ENCODE data around the gene RTRAF.
A peak's percentile ranks its signal among the peaks of the same experiment; 100 is the strongest.

Gene RTRAF

GRCh38 chr14:52021957-52022600 lies 32.7 kb downstream of the RTRAF start:
- no peak for FAIRE-seq

GRCh38 chr14:52023518-52023917 lies 34.2 kb downstream of the RTRAF start:
- FAIRE-seq = no peak

DNA sequence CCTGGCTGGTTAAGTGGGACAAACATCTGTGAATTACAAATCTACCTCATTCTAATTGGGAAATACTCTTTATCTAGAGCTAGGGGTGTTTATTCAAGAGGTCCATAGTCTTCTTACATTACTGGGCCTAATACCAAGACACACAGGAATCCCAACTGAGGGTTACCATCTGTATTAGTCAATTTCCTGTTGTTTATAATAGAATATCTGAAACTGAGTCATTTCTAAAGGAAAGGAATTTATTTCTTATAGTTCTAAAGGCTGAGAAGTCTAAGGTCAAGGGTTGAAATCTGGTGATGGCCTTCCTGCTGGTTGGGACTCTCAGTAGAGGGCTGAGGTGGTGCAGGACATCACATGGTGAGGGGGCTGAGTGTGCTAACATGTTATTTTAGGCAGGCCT lies 36.0 kb downstream of the RTRAF start:
- FAIRE-seq = no peak

DNA sequence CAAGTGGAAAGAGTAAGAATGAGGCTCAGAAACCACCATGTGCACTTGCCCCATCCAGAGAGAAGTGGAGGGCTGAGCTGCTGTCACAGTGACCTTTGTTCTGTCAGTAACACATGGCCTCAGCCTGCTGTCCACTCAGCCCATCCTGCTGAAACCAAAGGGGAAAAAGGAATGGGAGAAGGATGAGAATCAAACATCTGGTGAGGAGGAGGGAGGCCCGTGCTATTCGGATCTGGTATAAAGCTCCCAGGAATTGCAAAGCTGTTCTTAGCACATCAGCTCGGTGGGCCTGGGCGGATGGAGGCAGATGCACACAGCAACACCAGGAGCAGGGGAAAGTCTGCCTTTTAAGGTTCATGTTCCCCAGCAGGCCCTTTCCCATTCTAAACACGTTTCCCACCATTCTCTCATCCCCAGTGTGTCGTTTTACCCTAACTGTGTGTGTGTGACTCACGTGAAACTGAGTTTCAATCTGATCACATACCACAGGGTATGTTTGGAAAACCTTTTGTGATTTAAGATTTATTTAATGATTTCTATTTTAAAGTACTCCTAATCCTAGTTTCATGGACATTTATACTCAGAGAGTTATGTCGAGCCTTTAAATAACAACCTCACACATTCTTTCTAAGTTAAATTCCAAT lies 36.8 kb downstream of the RTRAF start:
- no peak for FAIRE-seq

GRCh38 chr14:52026901-52027300 lies 37.6 kb downstream of the RTRAF start:
- no peak for FAIRE-seq

- no peak for FAIRE-seq
Observed at GRCh38 chr14:52029881-52030280, 40.5 kb downstream of the RTRAF start.

DNA sequence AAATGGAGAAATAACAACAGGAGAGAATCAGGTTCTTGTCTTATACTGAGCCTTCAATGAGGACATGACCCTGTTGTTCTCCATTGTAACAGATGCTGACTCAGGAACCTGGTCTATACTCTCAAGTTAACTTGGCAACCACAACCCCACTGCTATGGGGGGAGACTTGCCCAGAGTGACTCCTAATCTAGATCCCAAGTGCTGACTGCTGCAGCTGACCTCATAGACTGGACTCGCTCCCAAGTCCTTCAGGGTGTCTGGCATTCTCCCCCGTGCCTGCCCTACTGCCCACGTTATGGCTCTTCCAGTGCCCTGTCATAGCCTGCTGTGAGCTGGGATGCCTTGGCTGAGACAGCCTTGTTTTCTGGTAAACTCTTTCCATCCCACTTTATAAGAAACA lies 42.4 kb downstream of the RTRAF start:
- FAIRE-seq = no peak

GRCh38 chr14:52032204-52032801 lies 43.0 kb downstream of the RTRAF start:
- FAIRE-seq = no peak

DNA sequence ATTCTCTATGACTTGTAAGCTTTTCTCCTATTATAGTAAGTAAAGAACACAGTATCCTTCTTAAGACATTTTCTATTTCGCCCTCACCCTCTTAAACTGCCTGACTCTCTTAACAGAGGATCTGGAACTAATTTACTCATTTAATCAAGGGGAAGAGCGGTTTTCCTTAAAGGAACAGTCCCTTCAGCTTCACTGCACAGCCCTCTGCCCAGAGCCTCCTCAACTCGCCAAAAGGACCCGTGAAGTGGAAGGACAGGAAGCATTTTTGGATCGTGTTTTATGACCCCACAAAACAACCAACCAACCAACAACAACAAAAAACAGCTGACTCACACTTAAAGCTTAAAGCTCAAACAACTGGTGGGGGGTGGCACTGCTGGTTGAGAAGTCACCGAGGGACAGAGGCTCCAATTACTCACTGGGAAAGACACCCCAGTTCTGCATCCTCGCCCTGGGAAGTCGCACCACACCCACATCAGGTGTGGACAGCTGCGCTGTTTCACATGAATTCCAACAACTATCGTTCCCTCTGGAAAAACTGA lies 43.8 kb downstream of the RTRAF start:
- FAIRE-seq = peak; percentile 70

DNA sequence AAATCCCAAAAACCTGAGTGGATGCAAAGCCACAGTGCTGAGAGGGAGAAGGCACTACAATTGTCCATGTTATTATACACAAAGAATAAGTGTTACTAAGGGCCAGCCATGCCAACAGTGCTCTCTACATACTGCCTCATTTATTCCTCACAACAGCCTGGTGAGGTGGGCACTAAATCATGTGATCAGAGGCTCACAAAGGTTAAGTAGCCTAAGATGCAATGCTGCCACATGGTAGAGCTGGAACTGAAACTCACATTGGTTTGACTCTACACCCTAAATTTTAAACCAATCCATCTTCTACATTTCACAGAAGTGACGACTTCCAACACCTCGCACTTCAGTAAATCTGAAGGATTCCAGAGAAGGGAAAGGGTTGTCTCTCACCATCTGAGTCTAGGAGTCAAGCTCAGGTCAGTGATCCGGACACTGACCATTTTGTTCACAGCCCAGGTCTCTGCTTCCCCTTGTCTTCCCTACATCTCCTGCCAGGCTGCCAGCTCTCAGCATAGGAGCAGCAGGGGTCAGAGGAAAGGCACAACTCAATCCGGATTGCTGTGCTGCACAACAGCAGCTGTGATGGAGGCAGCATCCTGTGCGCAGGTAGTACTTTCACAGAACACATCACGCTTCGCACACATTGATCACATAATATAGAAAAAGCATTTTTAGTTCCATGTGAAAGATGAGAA lies 49.9 kb downstream of the RTRAF start:
- no peak for FAIRE-seq

DNA sequence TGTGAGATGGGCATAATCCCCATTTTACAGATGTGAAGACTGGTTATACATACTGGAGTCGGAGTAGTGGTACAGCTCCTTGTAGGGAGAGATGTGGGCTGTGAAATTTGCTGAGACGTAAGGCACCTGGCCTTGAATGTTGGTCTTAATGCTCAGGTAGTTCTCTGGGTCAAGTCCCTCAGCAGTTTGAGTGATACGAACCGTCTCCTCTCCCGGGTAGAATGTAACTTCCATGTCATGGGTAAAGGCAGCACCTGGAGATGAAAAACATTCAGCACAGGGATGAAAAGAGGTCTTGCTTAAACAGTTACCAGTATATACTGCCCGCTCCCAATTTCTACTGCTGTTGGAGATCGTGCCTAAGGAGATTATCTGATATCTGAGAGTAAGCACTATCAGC lies 51.3 kb downstream of the RTRAF start:
- no peak for FAIRE-seq

DNA sequence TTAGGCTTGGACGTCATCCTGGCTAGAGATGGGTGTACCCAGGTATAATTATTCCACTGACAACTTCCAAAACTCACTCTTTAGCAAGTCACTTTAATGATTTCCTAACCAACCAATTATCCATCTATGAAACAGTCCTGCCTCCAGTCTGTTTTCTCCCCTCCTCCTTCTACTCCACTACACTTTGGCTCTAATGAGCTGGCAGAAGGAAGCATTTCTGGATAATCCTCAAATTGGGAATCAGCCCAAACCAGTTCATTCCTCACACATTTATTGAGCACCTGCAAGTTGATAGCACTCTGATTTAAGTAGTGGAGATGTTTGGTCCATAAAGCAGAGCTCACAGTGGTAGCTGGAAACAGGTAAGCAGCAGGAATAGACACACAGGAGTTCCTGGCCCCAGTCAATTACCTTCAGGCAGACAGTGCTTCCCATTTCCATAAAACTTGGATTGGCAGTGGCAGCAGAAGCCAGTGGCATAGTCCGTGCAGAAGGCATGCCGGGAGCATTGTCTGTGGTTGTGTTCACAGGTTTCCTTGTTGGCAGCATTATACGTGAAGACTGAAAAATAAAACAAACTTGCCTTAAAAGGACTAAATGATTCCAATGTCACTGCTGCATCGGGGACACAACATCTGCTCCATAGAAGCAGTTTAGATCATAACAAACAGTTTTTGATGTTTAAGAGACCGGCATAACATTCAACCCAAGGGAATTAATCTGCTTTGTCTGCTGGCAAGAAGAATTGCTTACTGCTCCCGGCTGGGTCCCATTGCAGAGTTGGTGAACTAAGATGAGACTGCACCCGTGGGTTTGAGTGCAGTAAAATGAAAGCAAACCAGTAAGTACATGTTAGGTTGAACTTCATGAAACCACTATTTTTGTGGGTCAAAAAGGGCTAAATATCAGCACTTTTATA lies 53.3 kb downstream of the RTRAF start:
- no peak for FAIRE-seq

DNA sequence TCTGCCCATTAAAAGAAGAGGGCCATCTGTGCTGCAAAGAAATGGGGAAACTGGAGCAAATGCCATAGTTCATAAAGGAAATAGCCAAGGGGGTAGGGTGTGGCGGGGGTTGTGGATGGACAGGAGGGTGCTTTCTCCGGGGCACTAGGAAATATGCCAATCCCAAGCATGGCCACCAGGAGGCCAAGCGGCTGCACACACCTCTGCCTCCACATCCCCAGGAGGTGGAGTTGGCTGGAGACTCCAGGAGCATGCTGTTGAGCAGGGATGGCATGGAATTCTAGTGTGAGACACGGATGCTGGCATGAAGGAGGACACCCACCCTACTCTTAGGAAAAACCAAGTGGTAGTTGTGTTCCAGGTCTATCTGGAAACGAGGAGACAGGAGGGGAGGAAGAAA lies 54.3 kb downstream of the RTRAF start:
- no peak for FAIRE-seq

GRCh38 chr14:52044791-52045522 lies 55.6 kb downstream of the RTRAF start:
- FAIRE-seq = no peak

DNA sequence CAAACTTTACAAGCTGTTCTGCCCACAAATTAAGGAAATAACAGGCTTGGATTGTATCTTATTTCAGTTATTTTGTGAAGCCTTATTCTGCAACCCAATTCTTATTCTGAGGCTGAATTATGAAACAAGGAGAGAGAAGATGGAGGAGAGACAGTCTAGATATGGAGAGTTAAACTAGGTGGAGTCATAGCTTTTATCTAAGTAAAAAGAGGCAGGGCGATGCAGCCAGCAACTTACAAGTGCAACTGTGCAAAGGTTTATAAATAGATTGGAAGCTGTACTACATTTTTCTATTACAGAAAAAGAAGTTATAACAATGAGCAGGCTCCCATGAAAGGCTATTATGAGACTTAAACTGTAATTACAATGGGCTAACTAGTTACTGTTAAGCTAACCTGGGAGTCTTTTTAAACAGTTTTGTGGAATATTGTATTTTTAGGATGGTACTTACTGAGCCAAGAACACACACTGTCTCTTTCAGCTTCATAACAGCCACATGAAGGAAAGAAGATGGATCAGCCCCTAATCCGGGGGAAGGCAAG lies 57.1 kb downstream of the RTRAF start:
- FAIRE-seq = no peak

GRCh38 chr14:52048116-52048515 lies 58.8 kb downstream of the RTRAF start:
- no peak for FAIRE-seq

- FAIRE-seq = no peak
Observed at GRCh38 chr14:52048641-52049204, 59.4 kb downstream of the RTRAF start.

- no peak for FAIRE-seq
Observed at GRCh38 chr14:52049271-52049670, 59.9 kb downstream of the RTRAF start.

GRCh38 chr14:52049721-52050588 lies 60.6 kb downstream of the RTRAF start:
- FAIRE-seq = no peak

- no peak for FAIRE-seq
Observed at GRCh38 chr14:52051251-52051650, 61.9 kb downstream of the RTRAF start.

Data from endometrium (tissue), 2 donors.